HG03439 (cell line): ENCODE results near the gene LTBP2.
"Not testable (repeated sequence)": the region's sequence is repeated elsewhere in the genome, so short reads cannot be mapped to it uniquely, and the experiment has no call there.

Experiments used
- ATAC-seq: cut with Tn5 transposase; IDR thresholded peaks from one replicate; pipeline ENCODE4 v1.9.1; 2021; ENCODE audit warnings: mild to moderate bottlenecking, moderate library complexity; ENCODE audit not compliant: unreplicated experiment

LTBP2 gene

GRCh38 chr14:74554742-74555362, 57.2 kb downstream of the LTBP2 start:
- no peak for ATAC-seq

- no peak for ATAC-seq
Observed at GRCh38 chr14:74552623-74553022, 59.4 kb downstream of the LTBP2 start.

- no peak for ATAC-seq
Observed at GRCh38 chr14:74551431-74552371, 60.3 kb downstream of the LTBP2 start.

- ATAC-seq, result no peak
Observed at GRCh38 chr14:74551001-74551400, 61.0 kb downstream of the LTBP2 start.

- ATAC-seq, result no peak
Observed at GRCh38 chr14:74550071-74550470, 62.0 kb downstream of the LTBP2 start.

- ATAC-seq, result no peak
Observed at GRCh38 chr14:74549588-74549987, 62.4 kb downstream of the LTBP2 start.

- ATAC-seq, result no peak
Observed at GRCh38 chr14:74548881-74549280, 63.2 kb downstream of the LTBP2 start.

- no peak for ATAC-seq
Observed at GRCh38 chr14:74547331-74547927, 64.6 kb downstream of the LTBP2 start.

GRCh38 chr14:74546416-74546815, 65.6 kb downstream of the LTBP2 start:
- no peak for ATAC-seq

- ATAC-seq, result no peak
Observed at GRCh38 chr14:74545386-74545785, 66.7 kb downstream of the LTBP2 start.

- no peak for ATAC-seq
Observed at GRCh38 chr14:74543771-74544438, 68.1 kb downstream of the LTBP2 start.

GRCh38 chr14:74542056-74542685, 69.9 kb downstream of the LTBP2 start:
- no peak for ATAC-seq

GRCh38 chr14:74541225-74541624, 70.8 kb downstream of the LTBP2 start:
- ATAC-seq, result no peak

GRCh38 chr14:74539503-74539902, 72.5 kb downstream of the LTBP2 start:
- ATAC-seq, result no peak

GRCh38 chr14:74538411-74539391, 73.3 kb downstream of the LTBP2 start:
- no peak for ATAC-seq

- not testable (repeated sequence) for ATAC-seq
Observed at GRCh38 chr14:74536336-74536735, 75.7 kb downstream of the LTBP2 start.

GRCh38 chr14:74535756-74536325, 76.2 kb downstream of the LTBP2 start:
- no peak for ATAC-seq

GRCh38 chr14:74533576-74533975, 78.5 kb downstream of the LTBP2 start:
- ATAC-seq, result no peak

- ATAC-seq, result no peak
Observed at GRCh38 chr14:74532246-74532645, 79.8 kb downstream of the LTBP2 start.
